HG03280 (cell line): ENCODE data around the gene RFX3.
"Not testable (repeated sequence)": the region's sequence is repeated elsewhere in the genome, so short reads cannot be mapped to it uniquely, and the experiment has no call there.

Experiments used
- ATAC-seq: cut with Tn5 transposase; IDR thresholded peaks from one replicate; pipeline ENCODE4 v1.9.1; 2021; ENCODE audit warnings: mild to moderate bottlenecking, moderate library complexity; ENCODE audit not compliant: unreplicated experiment

RFX3 gene

DNA sequence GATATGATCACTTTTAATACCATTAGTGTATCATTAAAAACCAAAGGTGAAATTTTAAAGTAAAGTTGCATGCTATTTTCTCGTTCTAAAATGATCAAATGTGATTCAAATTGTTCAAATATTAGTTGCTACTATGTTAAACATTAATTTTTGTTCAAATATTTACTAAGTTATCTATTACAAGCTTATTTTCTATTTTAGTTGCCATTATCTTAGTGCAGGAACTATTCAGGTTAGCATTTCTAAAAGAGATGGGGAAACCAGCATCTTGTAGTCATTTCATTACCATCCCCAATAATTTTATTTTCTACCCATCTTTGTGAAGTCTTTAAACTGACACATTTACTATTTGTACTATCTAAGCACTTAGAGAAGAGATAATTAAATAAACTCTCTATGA is 166.0 kb downstream of the RFX3 start:
- ATAC-seq = no peak

DNA sequence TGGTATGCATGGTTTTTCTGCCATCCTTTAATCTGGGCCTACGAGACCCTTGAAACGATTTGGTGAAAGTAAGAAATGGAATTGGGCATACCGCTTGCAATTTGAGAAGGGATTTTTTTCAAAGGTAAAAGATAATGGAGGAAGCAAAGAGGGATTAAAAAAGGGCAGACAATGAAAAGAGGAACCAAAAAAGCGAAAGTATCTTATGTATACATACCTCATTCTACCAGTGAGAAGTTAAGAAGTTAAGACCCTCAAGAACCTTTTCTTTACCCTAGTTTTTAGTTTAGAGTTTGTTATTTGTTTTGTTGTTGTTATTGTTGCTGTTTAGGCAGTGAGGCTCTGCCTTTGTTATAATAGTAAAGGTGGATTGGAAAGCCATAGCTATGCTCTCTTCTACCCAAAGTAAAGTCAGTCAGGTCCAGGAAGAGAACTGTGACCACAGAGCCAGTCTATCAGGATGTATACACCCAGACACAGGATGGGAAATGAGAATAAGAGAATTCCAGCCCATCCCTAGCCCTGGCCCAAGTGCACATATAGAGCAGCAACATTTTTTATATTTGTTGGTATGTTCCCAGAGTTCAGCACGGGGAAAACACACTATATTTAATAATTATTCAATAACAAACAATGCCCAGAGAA is 166.6 kb downstream of the RFX3 start:
- ATAC-seq = no peak

DNA sequence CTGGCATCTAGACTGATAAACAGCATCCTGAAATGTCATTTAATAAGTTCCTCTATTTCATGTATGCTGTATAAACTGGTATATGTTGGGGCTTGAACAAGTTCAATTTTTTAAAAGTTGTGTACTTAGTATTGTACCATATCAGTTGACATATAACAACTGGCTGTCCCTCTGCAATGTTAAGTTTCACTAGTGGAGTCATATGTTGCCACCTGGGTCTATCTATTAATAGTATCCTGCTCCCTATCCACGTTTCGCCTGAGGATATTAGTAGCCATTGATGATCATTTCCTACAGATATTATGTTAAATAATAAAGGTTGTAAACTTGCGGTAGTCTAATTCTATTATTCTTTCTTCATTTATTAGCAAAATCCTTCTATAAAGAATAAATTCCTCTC is 177.6 kb downstream of the RFX3 start:
- ATAC-seq = no peak

DNA sequence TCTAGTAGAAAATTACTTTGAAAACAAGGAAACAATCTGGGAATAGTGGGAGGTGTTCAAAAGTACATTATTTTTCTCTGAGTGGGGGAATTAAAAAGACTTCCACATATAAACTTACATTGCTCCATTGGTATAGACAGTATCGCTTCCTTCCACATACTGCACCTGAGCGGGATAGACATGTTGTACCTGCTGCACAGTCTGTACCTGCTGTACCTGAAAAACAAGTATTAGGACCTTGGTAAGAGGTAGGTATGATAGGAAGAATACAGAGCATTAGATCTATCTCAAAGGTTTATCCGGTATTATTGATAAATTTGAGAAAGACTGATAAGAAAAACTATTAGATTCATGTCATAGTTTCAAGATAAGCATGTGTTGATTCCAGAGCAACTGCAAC is 179.3 kb downstream of the RFX3 start:
- no peak for ATAC-seq

DNA sequence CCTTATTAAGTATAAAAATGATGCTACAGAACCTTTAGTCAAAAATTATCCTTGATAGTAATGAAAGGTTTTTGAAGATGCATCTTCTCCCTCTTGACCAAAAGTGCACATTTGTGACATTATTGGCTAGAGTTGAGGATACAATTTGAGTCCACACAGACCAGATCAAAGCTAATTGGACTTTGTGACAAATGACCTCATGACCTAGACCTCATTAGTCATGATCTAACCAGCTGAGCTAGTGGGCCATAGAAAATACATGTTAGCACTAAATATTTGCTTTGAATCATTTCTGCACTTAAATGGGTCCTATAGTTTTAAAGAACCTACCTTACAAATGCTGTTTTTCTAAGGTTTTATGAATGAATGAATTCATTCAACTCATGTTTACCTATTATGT is 182.1 kb downstream of the RFX3 start:
- ATAC-seq = no peak

- ATAC-seq = no peak
Observed at GRCh38 chr9:3342159-3342777, 183.5 kb downstream of the RFX3 start.

DNA sequence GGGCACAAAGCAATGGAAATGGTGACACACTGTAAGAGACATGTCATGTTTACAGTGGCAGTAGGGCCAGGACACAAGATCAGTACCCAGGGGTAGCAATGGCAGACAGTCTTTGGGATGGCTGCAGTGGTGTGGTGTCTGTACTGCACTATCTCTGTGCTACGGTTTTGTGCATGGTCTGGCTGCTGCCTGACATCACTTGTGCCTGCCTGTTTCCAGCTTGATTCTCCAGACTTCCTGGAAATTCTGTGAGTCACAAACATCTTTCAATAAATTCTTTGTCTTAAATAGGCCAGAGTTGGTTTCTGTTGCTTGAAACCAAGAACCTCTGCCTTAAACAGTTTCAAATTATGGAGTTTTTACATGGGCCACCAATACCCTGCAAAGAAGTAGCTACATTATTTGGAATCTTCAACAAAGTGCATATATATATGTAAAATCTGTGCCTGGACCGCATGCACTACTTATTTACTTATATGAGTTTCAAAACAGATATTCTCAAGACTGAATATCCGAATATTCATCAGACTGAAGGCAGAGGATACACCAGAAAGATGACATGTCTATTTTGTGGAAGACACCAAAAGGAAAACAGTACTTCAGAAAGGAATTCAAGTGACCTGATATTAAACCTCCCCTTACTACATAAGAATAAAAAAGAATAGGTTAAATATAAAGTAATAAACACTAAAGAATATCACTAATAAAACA is 188.1 kb downstream of the RFX3 start:
- ATAC-seq = no peak

DNA sequence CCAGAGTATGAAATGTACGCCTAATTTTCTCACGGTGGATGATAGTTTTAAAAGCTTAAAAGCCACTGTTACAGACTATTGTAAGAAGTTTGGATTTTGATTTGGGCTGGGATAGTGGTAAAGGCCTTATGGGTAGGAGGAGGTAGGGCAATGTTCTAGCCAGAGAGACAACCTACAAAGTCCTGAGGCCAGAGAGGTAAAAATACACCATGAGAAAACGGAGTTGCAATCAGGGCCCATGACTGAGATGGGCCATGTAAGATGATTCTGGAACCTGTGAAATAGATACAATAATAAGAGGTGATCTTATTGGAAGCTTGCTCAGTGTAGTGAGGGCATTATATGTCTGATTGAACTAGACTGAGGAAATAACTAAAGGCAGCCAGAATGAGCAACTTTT is 188.8 kb downstream of the RFX3 start:
- no peak for ATAC-seq

DNA sequence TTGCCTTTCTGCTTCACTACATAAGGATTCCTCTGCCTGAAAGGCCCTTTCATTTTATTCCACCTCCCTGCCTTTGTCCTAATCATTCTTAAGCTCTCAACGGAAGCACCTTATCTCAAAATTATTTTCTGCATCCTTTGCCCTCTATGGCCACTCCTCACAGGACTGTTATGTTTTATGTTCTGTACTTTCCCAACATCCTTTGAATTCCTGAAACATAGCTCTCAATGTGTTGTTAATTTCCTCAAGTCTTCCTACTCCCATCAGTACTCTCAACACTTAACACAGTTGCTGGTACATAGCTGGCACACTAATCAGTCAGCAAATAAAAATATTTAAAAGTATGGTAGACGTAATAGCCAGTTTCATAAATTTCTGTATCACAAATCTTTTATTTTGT is 193.0 kb downstream of the RFX3 start:
- no peak for ATAC-seq

DNA sequence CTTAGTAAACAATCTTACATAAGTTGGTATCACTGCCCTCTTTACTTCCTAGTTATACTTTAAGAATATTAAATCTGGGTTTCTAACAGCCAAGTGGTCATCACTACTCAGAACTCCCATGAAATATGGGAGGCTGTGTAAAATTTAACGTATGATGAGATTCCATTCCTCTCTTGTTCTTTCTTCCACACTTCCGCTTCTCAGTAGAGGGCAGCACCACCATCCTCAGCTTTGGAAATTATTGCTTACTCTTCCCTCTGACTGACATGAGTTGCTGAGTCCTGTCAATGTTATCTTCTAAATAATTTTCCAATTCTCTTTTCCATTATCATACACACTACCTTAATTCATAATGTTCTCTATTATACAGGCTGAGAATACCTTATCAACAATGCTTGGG is 194.0 kb downstream of the RFX3 start:
- ATAC-seq = no peak

- no peak for ATAC-seq
Observed at GRCh38 chr9:3330792-3331420, 194.9 kb downstream of the RFX3 start.

- ATAC-seq = no peak
Observed at GRCh38 chr9:3329361-3329760, 196.4 kb downstream of the RFX3 start.

DNA sequence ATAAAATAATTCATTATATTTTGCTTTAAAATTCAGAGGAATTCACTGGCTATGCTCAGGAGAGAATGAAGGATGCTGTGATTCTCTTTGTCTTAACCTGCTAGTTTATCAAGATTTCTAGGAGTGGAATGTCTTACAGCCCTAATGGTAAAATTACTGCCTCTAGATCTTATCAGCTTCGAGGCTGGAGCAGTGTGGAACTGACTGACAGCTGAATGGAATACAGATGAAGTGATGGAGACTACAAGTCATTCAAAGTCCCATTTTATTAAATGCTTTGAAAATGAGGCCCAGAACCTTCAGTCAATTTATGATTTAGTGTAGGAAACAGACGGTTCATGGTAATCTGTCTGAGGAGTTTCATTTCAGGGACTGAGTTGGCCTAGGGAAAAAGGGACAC is 202.1 kb downstream of the RFX3 start:
- ATAC-seq = no peak

DNA sequence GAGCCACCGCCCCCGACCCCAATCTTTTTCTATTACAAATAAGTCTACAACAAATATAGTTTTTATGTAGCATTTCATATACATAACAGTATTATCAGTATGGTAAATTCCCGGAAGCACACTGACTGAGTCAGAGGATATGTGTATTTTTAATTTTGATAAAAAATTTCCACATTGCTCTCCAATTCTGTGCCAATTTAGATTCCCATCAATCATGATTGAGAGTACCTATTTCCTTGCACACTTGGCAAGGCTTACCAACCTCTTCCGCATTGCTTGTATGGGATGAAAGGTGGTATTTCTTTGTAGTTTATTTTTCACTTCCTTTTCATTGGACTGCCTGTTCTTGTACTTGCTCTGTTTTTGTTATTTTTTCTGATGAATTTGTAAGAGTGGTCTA is 204.6 kb downstream of the RFX3 start:
- ATAC-seq = no peak

GRCh38 chr9:3312595-3312994 is 213.2 kb downstream of the RFX3 start:
- not testable (repeated sequence) for ATAC-seq

- no peak for ATAC-seq
Observed at GRCh38 chr9:3308609-3309008, 217.2 kb downstream of the RFX3 start.

- ATAC-seq = not testable (repeated sequence)
Observed at GRCh38 chr9:3304388-3304787, 221.4 kb downstream of the RFX3 start.

- ATAC-seq = peak; percentile 80
Observed at GRCh38 chr9:3299872-3300271, 225.9 kb downstream of the RFX3 start.

DNA sequence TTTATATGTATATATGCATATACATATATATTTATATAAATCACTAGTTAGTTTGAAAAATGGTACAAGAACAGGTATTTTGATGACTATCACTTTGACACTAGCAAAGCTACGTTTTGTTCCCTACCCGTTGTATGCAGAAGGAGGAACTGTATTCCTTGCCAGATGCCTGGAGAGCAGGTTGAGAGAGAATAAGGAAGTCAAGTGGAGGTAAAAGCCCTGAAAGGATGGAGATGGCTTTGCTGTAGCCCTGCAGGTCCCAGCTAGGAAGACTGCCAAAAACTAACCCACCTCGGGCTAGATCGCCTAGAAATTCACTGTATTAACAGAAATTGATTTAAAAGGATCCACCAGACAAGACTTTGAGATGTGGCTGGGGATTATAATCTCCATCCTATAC is 229.3 kb downstream of the RFX3 start:
- no peak for ATAC-seq

DNA sequence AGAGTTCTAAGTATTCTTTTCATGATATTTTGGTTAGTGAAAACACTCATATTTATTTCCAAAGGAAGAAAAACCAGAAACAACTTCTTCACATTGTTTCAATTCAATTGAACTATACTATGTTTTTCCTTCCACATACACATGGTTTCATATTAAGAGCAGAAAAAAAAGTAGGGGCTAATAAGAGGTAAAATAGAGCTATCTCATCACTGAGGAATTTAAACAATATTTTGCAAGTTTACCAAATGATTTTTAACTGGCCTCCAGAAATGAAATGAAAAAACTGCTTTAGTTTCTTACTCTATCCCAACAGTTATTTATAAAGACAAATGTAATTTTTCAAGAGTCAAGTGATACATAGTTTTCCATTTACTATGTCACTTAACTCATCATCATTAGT is 233.5 kb downstream of the RFX3 start:
- ATAC-seq = no peak

DNA sequence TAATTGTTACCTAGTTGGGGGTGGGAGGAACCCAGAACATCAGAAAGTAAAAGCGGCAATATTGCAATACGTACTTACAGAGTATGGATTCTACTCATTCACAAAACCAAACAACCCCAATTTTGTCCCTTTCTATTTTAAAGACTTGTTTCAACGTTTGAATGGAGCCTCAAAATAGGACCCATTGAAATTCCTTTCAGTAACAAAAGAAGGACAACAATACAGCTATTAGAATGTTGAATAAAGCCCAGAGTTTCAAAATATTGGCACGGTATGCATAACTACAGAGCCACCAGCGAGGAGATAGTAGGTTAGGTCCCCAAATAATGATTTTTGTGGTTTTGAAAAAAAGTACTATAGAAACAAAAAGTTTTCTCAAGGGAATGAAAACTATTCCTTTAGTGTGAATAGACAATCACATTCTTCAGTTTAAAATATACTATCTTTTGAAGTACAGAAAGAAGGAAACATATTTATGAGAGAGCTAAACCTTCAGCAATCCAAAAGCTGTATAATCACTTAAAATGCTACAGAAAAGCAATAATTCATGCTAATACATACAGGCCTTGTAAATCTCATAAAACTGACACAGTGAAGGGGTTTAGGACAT is 235.5 kb downstream of the RFX3 start:
- ATAC-seq = no peak

DNA sequence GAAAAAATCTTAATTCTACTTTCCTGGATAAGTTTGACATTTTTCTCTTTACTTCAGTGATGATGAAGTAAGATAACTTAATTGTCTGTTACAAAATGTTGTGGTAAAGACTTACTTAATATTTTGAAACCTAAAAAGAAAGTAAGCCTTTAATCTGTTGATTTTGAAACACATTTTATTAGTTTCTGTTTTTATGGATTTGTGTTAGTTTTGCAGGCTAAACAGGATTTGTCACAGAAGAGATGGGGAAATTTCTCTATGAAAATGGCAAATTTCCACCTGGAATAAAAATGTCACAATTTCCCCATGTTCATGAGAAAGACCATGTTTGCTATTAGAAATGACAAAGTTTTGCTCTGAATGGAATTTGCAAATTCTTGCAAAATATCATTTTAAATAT is 237.1 kb downstream of the RFX3 start:
- no peak for ATAC-seq
